ENCODE results near the gene LAIR1.

GRCh38 chr19:54337858-54338230 lies 26.9 kb downstream of the LAIR1 start:
- TF ChIP-seq, protein P1, sequence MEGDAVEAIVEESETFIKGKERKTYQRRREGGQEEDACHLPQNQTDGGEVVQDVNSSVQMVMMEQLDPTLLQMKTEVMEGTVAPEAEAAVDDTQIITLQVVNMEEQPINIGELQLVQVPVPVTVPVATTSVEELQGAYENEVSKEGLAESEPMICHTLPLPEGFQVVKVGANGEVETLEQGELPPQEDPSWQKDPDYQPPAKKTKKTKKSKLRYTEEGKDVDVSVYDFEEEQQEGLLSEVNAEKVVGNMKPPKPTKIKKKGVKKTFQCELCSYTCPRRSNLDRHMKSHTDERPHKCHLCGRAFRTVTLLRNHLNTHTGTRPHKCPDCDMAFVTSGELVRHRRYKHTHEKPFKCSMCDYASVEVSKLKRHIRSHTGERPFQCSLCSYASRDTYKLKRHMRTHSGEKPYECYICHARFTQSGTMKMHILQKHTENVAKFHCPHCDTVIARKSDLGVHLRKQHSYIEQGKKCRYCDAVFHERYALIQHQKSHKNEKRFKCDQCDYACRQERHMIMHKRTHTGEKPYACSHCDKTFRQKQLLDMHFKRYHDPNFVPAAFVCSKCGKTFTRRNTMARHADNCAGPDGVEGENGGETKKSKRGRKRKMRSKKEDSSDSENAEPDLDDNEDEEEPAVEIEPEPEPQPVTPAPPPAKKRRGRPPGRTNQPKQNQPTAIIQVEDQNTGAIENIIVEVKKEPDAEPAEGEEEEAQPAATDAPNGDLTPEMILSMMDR (IDR thresholded peaks at IDR 0.05), result no peak
- no peak for TF ChIP-seq POLR2A (IDR thresholded peaks at IDR 0.05)
